HepG2 (cell line): ENCODE measurements around the gene SPC24. TPM values are rescaled to one million over a fixed set of nuclear protein-coding genes. Genes with fewer than 3 reads are reported as not detected.

Source experiments
- BCLAF1 ChIP-seq: fragments of 450-650 bp; IDR thresholded peaks from 2 replicates; pipeline ENCODE4 v1.6.1; 2017; ENCODE audit warnings: mild to moderate bottlenecking
- ETV5 ChIP-seq: IDR thresholded peaks from 2 replicates; pipeline ENCODE4 v1.6.1; 2018; ENCODE audit warnings: missing biosample characterization, missing genetic modification reagents, inconsistent platforms, borderline replicate concordance
- NBN ChIP-seq: fragments of 450-650 bp; conservative IDR thresholded peaks from 2 replicates; pipeline ENCODE4 v1.6.1; 2017
- NR2F6 ChIP-seq, 2 experiments: IDR thresholded peaks; 2 replicates each; pipeline ENCODE4 v1.6.1; 2016; ENCODE audit warnings: antibody characterized with exemption in 1 of 2, mild to moderate bottlenecking in 1 of 2
- PCBP1 ChIP-seq: fragments of 200-400 bp; formaldehyde crosslinking; IDR thresholded peaks from 2 replicates; pipeline ENCODE4 v1.6.1; 2017; ENCODE audit warnings: mild to moderate bottlenecking, low read depth, low read length, borderline replicate concordance
- RNF2 ChIP-seq: fragments of 450-650 bp; conservative IDR thresholded peaks from 2 replicates; pipeline ENCODE4 v1.6.1; 2016; ENCODE audit warnings: low read depth
- SMC3 ChIP-seq: IDR thresholded peaks from 2 replicates; pipeline ENCODE4 v1.6.1; 2011; ENCODE audit warnings: low read length, improper control_type of control experiment
- UBTF ChIP-seq: sonication (generic); formaldehyde crosslinking; IDR thresholded peaks from 2 replicates; pipeline ENCODE4 v1.4.0; 2020; ENCODE audit warnings: mild to moderate bottlenecking, missing genetic modification reagents
- ZBTB7A ChIP-seq: sonication (generic); formaldehyde crosslinking; IDR thresholded peaks from 2 replicates; pipeline ENCODE4 v1.8.0; 2022; ENCODE audit warnings: mild to moderate bottlenecking, missing genetic modification reagents
- ZBTB7B ChIP-seq: sonication (generic); formaldehyde crosslinking; IDR thresholded peaks from 2 replicates; pipeline ENCODE4 v1.4.0; 2020; ENCODE audit warnings: missing genetic modification reagents
- ZNF577 ChIP-seq: sonication (generic); formaldehyde crosslinking; IDR thresholded peaks from 2 replicates; pipeline ENCODE4 v1.4.0; 2020; ENCODE audit warnings: mild to moderate bottlenecking, low read depth, missing genetic modification reagents, borderline replicate concordance
- ZNF597 ChIP-seq: sonication (generic); formaldehyde crosslinking; IDR thresholded peaks from 2 replicates; pipeline ENCODE4 v1.5.0; 2020; ENCODE audit warnings: missing genetic modification reagents
- ZNF687 ChIP-seq: sonication (generic); formaldehyde crosslinking; IDR thresholded peaks from 2 replicates; pipeline ENCODE4 v1.5.1; 2020; ENCODE audit warnings: mild to moderate bottlenecking, missing genetic modification reagents, moderate library complexity
- polyA plus RNA-seq, 8 experiments: library from polyadenylated mRNA; depleted of rRNA in 3 of 8; stranded (reverse) in 7 of 8; unstranded in 1 of 8; fragments of >200 nt; fragmentation: Illumina TruSeq in 4 of 8; extraction: Trizol in 4 of 8; gene quantifications; 2 replicates each; pipeline versions ENCODE4 v1.2.1 to v1.2.3, GENCODE V29; 2011 to 2016; ENCODE audit warnings: low read depth in 4 of 8, missing spikeins in 1 of 8, mixed read lengths in 1 of 8; ENCODE audit not compliant: insufficient read depth in 1 of 8
- total RNA-seq, 5 experiments: library from RNA; depleted of rRNA; stranded (reverse); fragments of >200 nt; fragmentation: Illumina TruSeq; extraction: Trizol; gene quantifications; 2 replicates each; pipeline ENCODE4 v1.2.3, GENCODE V29; 2016; ENCODE audit warnings: low read depth in 1 of 5

The SPC24 gene
- total and polyA plus RNA-seq, 2 of the 13 experiments (the other 11 are each of a cell fraction or from before 2014, with no cell fraction given) = 10.0 to 46.2 TPM

- TF ChIP-seq RNF2 = no peak
- peak; percentile 34; the same call in 1 of the 2 replicates for TF ChIP-seq ZNF687 (CRISPR knock-in tag)
- TF ChIP-seq ZNF597 = no peak
- peak; percentile 97; the same call in 1 of the 2 replicates for TF ChIP-seq PCBP1
- peak; percentile 36 for TF ChIP-seq ETV5
- no peak for TF ChIP-seq NR2F6 (IDR thresholded peaks at IDR 0.05)
- peak; percentile 18; the same call in 1 of the 2 replicates for TF ChIP-seq NR2F6 (CRISPR knock-in tag; IDR thresholded peaks at IDR 0.05)
- TF ChIP-seq ZNF577 = no peak
- peak; percentile 83; the same call in 1 of the 2 replicates for TF ChIP-seq ZBTB7B (CRISPR knock-in tag)
- TF ChIP-seq UBTF (CRISPR knock-in tag) = 0 out of 2 replicates have a peak, but pooled peaks have one; percentile 23
- TF ChIP-seq NBN = no peak
- peak; percentile 74 for TF ChIP-seq ZBTB7A (CRISPR knock-in tag)
- TF ChIP-seq SMC3 = peak; percentile 53; the same call in 1 of the 2 replicates
- no peak for TF ChIP-seq BCLAF1
Observed at GRCh38 chr19:11203194-11204075, 47.9 kb upstream of the SPC24 start (continued).
